SK-N-SH (cell line): ENCODE results near the gene MYO1B. TPM values are rescaled to one million over a fixed set of nuclear protein-coding genes. Genes with fewer than 3 reads are reported as not detected.

ENCODE experiments used
- CTCF ChIA-PET: fragments of 300-600, 350-600 bp; formaldehyde crosslinking; extraction: SDS; loops from one replicate; lab custom pipeline; 2021; lab: Yijun Ruan, JAX
- POLR2A ChIA-PET: fragments of 350-600 bp; sonication (Branson Sonifier 250); formaldehyde crosslinking; extraction: SDS; loops from one replicate; lab custom pipeline; 2020; ENCODE audit warnings: antibody characterized with exemption, inconsistent platforms; lab: Yijun Ruan, JAX
- DNase-seq: peaks from one replicate; pipeline ENCODE4 v3.0.0; 2012
- H2AFZ ChIP-seq: fragments of 200-600 bp; sonication (generic); 2 replicates; pipeline ENCODE4 v1.8.1; 2016; ENCODE audit warnings: antibody characterized with exemption, mild to moderate bottlenecking, low read depth
- H3F3A ChIP-seq: fragments of 200-600 bp; sonication (generic); replicated peaks from 2 replicates; pipeline ENCODE3; 2016; ENCODE audit warnings: antibody characterized with exemption, mild to moderate bottlenecking; ENCODE audit not compliant: insufficient read depth
- H3K27ac ChIP-seq, 2 experiments: fragments of 200-500 bp in 1 of 2; fragments of 200-600 bp in 1 of 2; sonication (Bioruptor generic) in 1 of 2; sonication (generic), shearing (Covaris generic) in 1 of 2; 2 replicates each; pipeline versions ENCODE4 v1.5.1 to v1.6.1; 2014 to 2016; ENCODE audit warnings: low read depth in 2 of 2, inconsistent platforms in 1 of 2, low read length in 1 of 2, mild to moderate bottlenecking in 1 of 2, mixed read lengths in 1 of 2
- H3K27me3 ChIP-seq: fragments of 200-600 bp; sonication (generic), shearing (Covaris generic); 2 replicates; pipeline ENCODE4 v1.6.1; 2016; ENCODE audit warnings: mixed run types; ENCODE audit not compliant: insufficient read depth
- H3K36me3 ChIP-seq, 2 experiments: fragments of 200-500 bp in 1 of 2; fragments of 200-600 bp in 1 of 2; sonication (Bioruptor generic) in 1 of 2; sonication (generic) in 1 of 2; replicated peaks in 1 of 2; 2 replicates each; pipeline versions ENCODE3 to v1.5.1; 2014 to 2016; ENCODE audit warnings: low read length in 1 of 2, mild to moderate bottlenecking in 1 of 2; ENCODE audit not compliant: insufficient read depth in 2 of 2, control insufficient read depth in 1 of 2
- H3K4me1 ChIP-seq, 2 experiments: fragments of 200-500 bp in 1 of 2; fragments of 200-600 bp in 1 of 2; sonication (Bioruptor generic) in 1 of 2; sonication (generic), shearing (Covaris generic) in 1 of 2; 2 replicates each; pipeline versions ENCODE4 v1.5.1 to v1.6.1; 2014 to 2016; ENCODE audit warnings: low read depth in 1 of 2, low read length in 1 of 2, mixed run types in 1 of 2; ENCODE audit not compliant: insufficient read depth in 2 of 2, control insufficient read depth in 1 of 2
- H3K4me2 ChIP-seq: fragments of 200-600 bp; sonication (generic), shearing (Covaris generic); 2 replicates; pipeline ENCODE4 v1.6.1; 2017; ENCODE audit warnings: mixed run types
- H3K4me3 ChIP-seq, 2 experiments: fragments of 200-500 bp in 1 of 2; fragments of 200-600 bp in 1 of 2; sonication (Bioruptor generic) in 1 of 2; sonication (generic), shearing (Covaris generic) in 1 of 2; 2 replicates each; pipeline versions ENCODE4 v1.5.1 to v1.8.1; 2014 to 2016; ENCODE audit warnings: low read depth in 2 of 2, inconsistent platforms in 1 of 2, low read length in 1 of 2, mild to moderate bottlenecking in 1 of 2, mixed read lengths in 1 of 2, moderate library complexity in 1 of 2
- H3K79me2 ChIP-seq: fragments of 200-600 bp; sonication (generic); 2 replicates; pipeline ENCODE4 v1.8.1; 2017; ENCODE audit warnings: mild to moderate bottlenecking; ENCODE audit not compliant: insufficient read depth
- H3K9ac ChIP-seq: fragments of 200-600 bp; sonication (generic); 2 replicates; pipeline ENCODE4 v1.6.1; 2017; ENCODE audit warnings: mixed run types
- H3K9me2 ChIP-seq: fragments of 200-600 bp; sonication (generic); 2 replicates; pipeline ENCODE4 v1.6.1; 2017; ENCODE audit warnings: mixed run types
- H3K9me3 ChIP-seq: fragments of 200-600 bp; sonication (generic); 2 replicates; pipeline ENCODE4 v1.6.1; 2017; ENCODE audit warnings: mixed run types, mild to moderate bottlenecking, moderate library complexity
- H4K20me1 ChIP-seq: fragments of 200-600 bp; sonication (generic); 2 replicates; pipeline ENCODE4 v1.6.1; 2017; ENCODE audit warnings: mild to moderate bottlenecking, mixed run types; ENCODE audit not compliant: insufficient read depth
- CHD2 ChIP-seq: fragments of 150-350 bp; IDR thresholded peaks from 2 replicates; pipeline ENCODE4 v1.6.1; 2018; ENCODE audit warnings: low read length; ENCODE audit not compliant: partially characterized antibody
- ELF1 ChIP-seq: IDR thresholded peaks from 2 replicates; pipeline ENCODE4 v1.4.0; 2012
- EZH2phosphoT487 ChIP-seq: fragments of 200-600 bp; sonication (generic); IDR thresholded peaks from 2 replicates; pipeline ENCODE4 v1.6.1; 2017; ENCODE audit warnings: low read depth, mixed run types, mild to moderate bottlenecking, antibody characterized with exemption, moderate library complexity, borderline replicate concordance
- FOXJ3 ChIP-seq: sonication (generic); formaldehyde crosslinking; IDR thresholded peaks from 2 replicates; pipeline ENCODE4 v1.5.1; 2020; ENCODE audit warnings: mild to moderate bottlenecking, missing genetic modification reagents
- FOXM1 ChIP-seq: IDR thresholded peaks from 2 replicates; pipeline ENCODE4 v1.4.0; 2012; ENCODE audit warnings: low read depth, mild to moderate bottlenecking
- GABPA ChIP-seq: IDR thresholded peaks from 2 replicates; pipeline ENCODE4 v1.4.0; 2012; ENCODE audit warnings: low read depth, mild to moderate bottlenecking
- JUND ChIP-seq: IDR thresholded peaks from 2 replicates; pipeline ENCODE4 v1.4.0; 2012
- MXI1 ChIP-seq: IDR thresholded peaks from 2 replicates; pipeline ENCODE4 v1.6.1; 2012; ENCODE audit warnings: mild to moderate bottlenecking, low read depth, low read length, improper control_type of control experiment
- RAD21 ChIP-seq: IDR thresholded peaks from 2 replicates; pipeline ENCODE4 v1.6.1; 2012; ENCODE audit warnings: mild to moderate bottlenecking, low read length
- RXRA ChIP-seq: IDR thresholded peaks from 2 replicates; pipeline ENCODE4 v1.4.0; 2012; ENCODE audit warnings: low read depth, mild to moderate bottlenecking, borderline replicate concordance
- SIN3A ChIP-seq: IDR thresholded peaks from 2 replicates; pipeline ENCODE4 v1.6.1; 2012; ENCODE audit warnings: low read depth, mild to moderate bottlenecking, low read length, moderate library complexity, borderline replicate concordance
- SMC3 ChIP-seq: IDR thresholded peaks from 2 replicates; pipeline ENCODE4 v1.6.1; 2012; ENCODE audit warnings: low read depth, low read length, improper control_type of control experiment
- TAF1 ChIP-seq: IDR thresholded peaks from 2 replicates; pipeline ENCODE4 v1.6.1; 2012; ENCODE audit warnings: low read depth, mild to moderate bottlenecking, low read length, moderate library complexity, borderline replicate concordance
- TCF12 ChIP-seq: IDR thresholded peaks from 2 replicates; pipeline ENCODE4 v1.4.0; 2012
- TEAD4 ChIP-seq: IDR thresholded peaks from 2 replicates; pipeline ENCODE4 v1.4.0; 2012; ENCODE audit warnings: mild to moderate bottlenecking, borderline replicate concordance; ENCODE audit not compliant: insufficient read depth
- YY1 ChIP-seq: IDR thresholded peaks from 2 replicates; pipeline ENCODE4 v1.4.0; 2012; ENCODE audit warnings: low read depth, mild to moderate bottlenecking
- WGBS: methylation state at CpG from one replicate; pipeline ENCODE4 v1.1.6; 2017; ENCODE audit warnings: low lambda C conversion rate; 5-methylcytosine and 5-hydroxymethylcytosine counted together
- polyA plus RNA-seq, 3 experiments: library from polyadenylated mRNA; depleted of rRNA; stranded (reverse); fragments of >200 nt; gene quantifications; 2 replicates each; pipeline ENCODE4 v1.2.3, GENCODE V29; 2012
- TF ChIP-seq, protein P1 (sequence below): IDR thresholded peaks from 2 replicates; pipeline ENCODE4 v1.4.0; 2012; ENCODE audit warnings: low read depth, borderline replicate concordance
- TF ChIP-seq, protein P2 (sequence below): IDR thresholded peaks from 2 replicates; pipeline ENCODE4 v1.4.0; 2012; ENCODE audit warnings: low read depth
- TF ChIP-seq, protein P3 (sequence below): IDR thresholded peaks from 2 replicates; pipeline ENCODE4; 2012
- TF ChIP-seq, protein P4 (sequence below): IDR thresholded peaks from 2 replicates; pipeline ENCODE4 v1.6.1; 2012; ENCODE audit warnings: mild to moderate bottlenecking, low read depth, low read length, moderate library complexity
- TF ChIP-seq, protein P5 (sequence below): IDR thresholded peaks from 2 replicates; pipeline ENCODE4 v1.4.0; 2012; ENCODE audit warnings: low read depth, borderline replicate concordance

Gene MYO1B
- polyA plus RNA-seq, 1 of the 3 experiments (the other 2 are of a cell fraction), result 20.2 TPM

DNA sequence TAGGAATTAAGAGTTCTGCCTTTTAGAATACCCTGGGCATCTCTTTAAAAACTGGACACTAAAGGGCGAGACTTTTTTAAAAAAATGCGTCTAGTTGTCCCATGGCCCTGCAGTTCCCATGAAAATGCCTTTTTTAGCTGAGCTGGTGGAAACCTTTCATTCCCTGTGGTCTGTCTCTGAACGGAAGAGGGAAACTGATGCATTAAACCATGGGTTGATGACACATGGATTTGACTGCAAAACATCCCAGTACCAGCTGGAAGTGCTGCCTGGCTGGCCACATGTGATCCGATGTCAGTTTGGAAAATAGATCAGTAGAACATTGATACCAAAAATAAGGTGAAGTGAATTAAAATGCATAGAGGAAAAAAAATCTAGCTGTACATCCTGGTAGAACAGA is 129.2 kb downstream of the MYO1B start:
- Histone ChIP-seq H3F3A (peaks cover 12% of the 10 kb centered on the region), H2AFZ (no peak overlapping the region), H3K36me3 (peaks cover 7 to 19% of the 10 kb centered on the region in 2 experiments), H4K20me1 (no peaks in the 10 kb centered on the region), H3K9me3 (no peaks in the 10 kb centered on the region), H3K4me1 (peaks cover 0 to 10% of the 10 kb centered on the region in 2 experiments; a peak in 2 of 4 replicates), H3K9ac (no peak overlapping the region), H3K4me2 (no peak overlapping the region), H3K79me2 (no peaks in the 10 kb centered on the region), H3K4me3 (no peak overlapping the region), H3K27me3 (no peaks in the 10 kb centered on the region), H3K9me2 (no peaks in the 10 kb centered on the region), H3K27ac (no peak overlapping the region)
- no peak for DNase-seq
- whole genome bisulfite sequencing, result 95% methylated on average over 4 of the region's 4 CpGs
- POLR2A ChIA-PET, result interaction anchor here (1.0 kb wide), 1 partner anchor 127 kb away, joined by 3 read pairs; no protein-coding TSS in a partner anchor
- TF ChIP-seq, protein P1, sequence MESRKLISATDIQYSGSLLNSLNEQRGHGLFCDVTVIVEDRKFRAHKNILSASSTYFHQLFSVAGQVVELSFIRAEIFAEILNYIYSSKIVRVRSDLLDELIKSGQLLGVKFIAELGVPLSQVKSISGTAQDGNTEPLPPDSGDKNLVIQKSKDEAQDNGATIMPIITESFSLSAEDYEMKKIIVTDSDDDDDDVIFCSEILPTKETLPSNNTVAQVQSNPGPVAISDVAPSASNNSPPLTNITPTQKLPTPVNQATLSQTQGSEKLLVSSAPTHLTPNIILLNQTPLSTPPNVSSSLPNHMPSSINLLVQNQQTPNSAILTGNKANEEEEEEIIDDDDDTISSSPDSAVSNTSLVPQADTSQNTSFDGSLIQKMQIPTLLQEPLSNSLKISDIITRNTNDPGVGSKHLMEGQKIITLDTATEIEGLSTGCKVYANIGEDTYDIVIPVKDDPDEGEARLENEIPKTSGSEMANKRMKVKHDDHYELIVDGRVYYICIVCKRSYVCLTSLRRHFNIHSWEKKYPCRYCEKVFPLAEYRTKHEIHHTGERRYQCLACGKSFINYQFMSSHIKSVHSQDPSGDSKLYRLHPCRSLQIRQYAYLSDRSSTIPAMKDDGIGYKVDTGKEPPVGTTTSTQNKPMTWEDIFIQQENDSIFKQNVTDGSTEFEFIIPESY, result no peak
- TF ChIP-seq CHD2 (no peak), ELF1 (no peak), RAD21 (no peak), RXRA (no peak), SIN3A (no peak), TEAD4 (no peak), FOXJ3 (no peak), TAF1 (no peak), MXI1 (no peak), JUND (no peak), EZH2phosphoT487 (no peak)
- TF ChIP-seq, protein P2, sequence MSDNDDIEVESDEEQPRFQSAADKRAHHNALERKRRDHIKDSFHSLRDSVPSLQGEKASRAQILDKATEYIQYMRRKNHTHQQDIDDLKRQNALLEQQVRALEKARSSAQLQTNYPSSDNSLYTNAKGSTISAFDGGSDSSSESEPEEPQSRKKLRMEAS, result no peak
- TF ChIP-seq, protein P3, sequence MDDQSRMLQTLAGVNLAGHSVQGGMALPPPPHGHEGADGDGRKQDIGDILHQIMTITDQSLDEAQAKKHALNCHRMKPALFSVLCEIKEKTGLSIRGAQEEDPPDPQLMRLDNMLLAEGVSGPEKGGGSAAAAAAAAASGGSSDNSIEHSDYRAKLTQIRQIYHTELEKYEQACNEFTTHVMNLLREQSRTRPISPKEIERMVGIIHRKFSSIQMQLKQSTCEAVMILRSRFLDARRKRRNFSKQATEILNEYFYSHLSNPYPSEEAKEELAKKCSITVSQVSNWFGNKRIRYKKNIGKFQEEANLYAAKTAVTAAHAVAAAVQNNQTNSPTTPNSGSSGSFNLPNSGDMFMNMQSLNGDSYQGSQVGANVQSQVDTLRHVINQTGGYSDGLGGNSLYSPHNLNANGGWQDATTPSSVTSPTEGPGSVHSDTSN, result no peak
- CTCF ChIA-PET, result interaction anchor here (0.7 to 0.9 kb wide), 3 partner anchors 11 to 156 kb away, joined by 3 to 4 read pairs (median 3); no protein-coding TSS in a partner anchor

DNA sequence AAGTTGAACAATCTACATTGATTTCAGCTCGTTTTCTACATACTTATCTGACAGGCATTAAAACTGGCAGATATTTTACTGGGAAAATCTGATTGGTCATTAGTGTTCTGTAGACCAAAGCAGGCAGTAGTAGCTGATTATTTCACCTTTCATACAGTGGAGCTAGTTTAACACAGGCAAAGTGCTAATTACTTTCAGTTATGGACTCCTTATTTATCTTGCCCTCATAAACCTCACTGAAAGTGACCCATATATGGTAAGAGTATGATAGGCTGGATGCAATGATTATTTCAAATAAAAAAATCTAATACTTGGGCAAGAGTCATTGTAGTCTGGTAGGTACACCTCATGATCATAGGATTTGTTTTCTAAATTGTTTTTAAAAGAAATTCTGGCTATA is 129.7 kb downstream of the MYO1B start:
- ChIA-PET POLR2A (interaction anchor here (1.0 kb wide), 1 partner anchor 128 kb away, joined by 3 read pairs; no protein-coding TSS in a partner anchor), CTCF (interaction anchor here (0.7 to 0.9 kb wide), 2 partner anchors 11 to 126 kb away, joined by 3 to 4 read pairs; no protein-coding TSS in a partner anchor)
- 89% methylated on average over 1 of the region's 1 CpG for WGBS
- Histone ChIP-seq H3F3A (peaks cover 12% of the 10 kb centered on the region), H4K20me1 (no peaks in the 10 kb centered on the region), H3K4me1 (peaks cover 0 to 10% of the 10 kb centered on the region in 2 experiments; a peak in 2 of 4 replicates), H3K36me3 (peaks cover 3 to 14% of the 10 kb centered on the region in 2 experiments), H2AFZ (no peak overlapping the region), H3K27ac (no peak overlapping the region), H3K27me3 (no peaks in the 10 kb centered on the region), H3K9ac (no peak overlapping the region), H3K79me2 (no peaks in the 10 kb centered on the region), H3K9me2 (no peaks in the 10 kb centered on the region), H3K9me3 (no peaks in the 10 kb centered on the region), H3K4me3 (no peak overlapping the region), H3K4me2 (no peak overlapping the region)
- no peak for DNase-seq
- TF ChIP-seq TCF12, result no peak
- TF ChIP-seq YY1, result no peak
- TF ChIP-seq SMC3, result no peak
- TF ChIP-seq CHD2, result no peak
- no peak for TF ChIP-seq GABPA
- TF ChIP-seq, protein P2, result no peak
- TF ChIP-seq, protein P4, sequence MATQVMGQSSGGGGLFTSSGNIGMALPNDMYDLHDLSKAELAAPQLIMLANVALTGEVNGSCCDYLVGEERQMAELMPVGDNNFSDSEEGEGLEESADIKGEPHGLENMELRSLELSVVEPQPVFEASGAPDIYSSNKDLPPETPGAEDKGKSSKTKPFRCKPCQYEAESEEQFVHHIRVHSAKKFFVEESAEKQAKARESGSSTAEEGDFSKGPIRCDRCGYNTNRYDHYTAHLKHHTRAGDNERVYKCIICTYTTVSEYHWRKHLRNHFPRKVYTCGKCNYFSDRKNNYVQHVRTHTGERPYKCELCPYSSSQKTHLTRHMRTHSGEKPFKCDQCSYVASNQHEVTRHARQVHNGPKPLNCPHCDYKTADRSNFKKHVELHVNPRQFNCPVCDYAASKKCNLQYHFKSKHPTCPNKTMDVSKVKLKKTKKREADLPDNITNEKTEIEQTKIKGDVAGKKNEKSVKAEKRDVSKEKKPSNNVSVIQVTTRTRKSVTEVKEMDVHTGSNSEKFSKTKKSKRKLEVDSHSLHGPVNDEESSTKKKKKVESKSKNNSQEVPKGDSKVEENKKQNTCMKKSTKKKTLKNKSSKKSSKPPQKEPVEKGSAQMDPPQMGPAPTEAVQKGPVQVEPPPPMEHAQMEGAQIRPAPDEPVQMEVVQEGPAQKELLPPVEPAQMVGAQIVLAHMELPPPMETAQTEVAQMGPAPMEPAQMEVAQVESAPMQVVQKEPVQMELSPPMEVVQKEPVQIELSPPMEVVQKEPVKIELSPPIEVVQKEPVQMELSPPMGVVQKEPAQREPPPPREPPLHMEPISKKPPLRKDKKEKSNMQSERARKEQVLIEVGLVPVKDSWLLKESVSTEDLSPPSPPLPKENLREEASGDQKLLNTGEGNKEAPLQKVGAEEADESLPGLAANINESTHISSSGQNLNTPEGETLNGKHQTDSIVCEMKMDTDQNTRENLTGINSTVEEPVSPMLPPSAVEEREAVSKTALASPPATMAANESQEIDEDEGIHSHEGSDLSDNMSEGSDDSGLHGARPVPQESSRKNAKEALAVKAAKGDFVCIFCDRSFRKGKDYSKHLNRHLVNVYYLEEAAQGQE, result no peak
- TF ChIP-seq, protein P5, sequence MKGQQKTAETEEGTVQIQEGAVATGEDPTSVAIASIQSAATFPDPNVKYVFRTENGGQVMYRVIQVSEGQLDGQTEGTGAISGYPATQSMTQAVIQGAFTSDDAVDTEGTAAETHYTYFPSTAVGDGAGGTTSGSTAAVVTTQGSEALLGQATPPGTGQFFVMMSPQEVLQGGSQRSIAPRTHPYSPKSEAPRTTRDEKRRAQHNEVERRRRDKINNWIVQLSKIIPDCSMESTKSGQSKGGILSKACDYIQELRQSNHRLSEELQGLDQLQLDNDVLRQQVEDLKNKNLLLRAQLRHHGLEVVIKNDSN, result no peak
- no peak for TF ChIP-seq EZH2phosphoT487
- TF ChIP-seq FOXM1, result no peak
- TF ChIP-seq FOXJ3, result no peak
